K562 (cell line): ENCODE results near the gene MMP24OS. TPM values are rescaled to one million over a fixed set of nuclear protein-coding genes. Genes with fewer than 3 reads are reported as not detected.

Experiments
- ATAC-seq: fragments of 200-7000 bp; cut with Tn5 transposase; 3 replicates; pipeline ENCODE4 v1.9.1; 2020; ENCODE audit warnings: moderate library complexity
- BruUV-seq: library from RNA; stranded (reverse); fragments of 400-500 nt; replicated peaks from 2 replicates; lab custom pipeline; 2021; lab: Mats Ljungman, UMichigan
- CTCF ChIA-PET: fragments of 300-600 bp; formaldehyde crosslinking; extraction: SDS; loops from one replicate; lab custom pipeline; 2021; ENCODE audit warnings: low intra/inter-chr PET ratio; lab: Yijun Ruan, JAX
- POLR2A ChIA-PET: fragments of 300-600, 350-650 bp; sonication (Branson Sonifier 250); formaldehyde crosslinking; extraction: SDS; loops from one replicate; lab custom pipeline; 2021; ENCODE audit warnings: antibody characterized with exemption, inconsistent platforms; lab: Yijun Ruan, JAX
- DNase-seq, 4 experiments: peaks; one replicate each; pipeline versions ENCODE4 v3.0.0 to v3.0.0-alpha.2; 2011 to 2018; ENCODE audit warnings: low spot score in 3 of 4, mixed read lengths in 3 of 4; ENCODE audit errors: extremely low read depth in 1 of 4
- FAIRE-seq: peaks from 2 replicates; lab custom pipeline; 2011; peaks lifted over from hg19 to GRCh38; lab: Jason Lieb, UNC
- H2AFZ ChIP-seq: 2 replicates; pipeline ENCODE4 v1.6.0; 2011; ENCODE audit warnings: low read depth, low read length, control low read depth, inconsistent platforms
- H3K27ac ChIP-seq: fragments of 200-600 bp; 3 replicates; pipeline ENCODE4 v1.8.0; 2011; ENCODE audit warnings: low read depth, mild to moderate bottlenecking, control low read depth, inconsistent platforms, low read length, moderate library complexity, mixed read lengths; ENCODE audit errors: extremely low read depth
- H3K27me3 ChIP-seq, 2 experiments: fragments of 300-600 bp in 1 of 2; 2 replicates in 1 of 2; 3 replicates in 1 of 2; pipeline versions ENCODE4 v1.6.0 to v1.8.0; 2011; ENCODE audit warnings: inconsistent platforms in 2 of 2, low read length in 2 of 2, mild to moderate bottlenecking in 1 of 2, mixed read lengths in 1 of 2, moderate library complexity in 1 of 2; ENCODE audit not compliant: control insufficient read depth in 2 of 2, insufficient read depth in 2 of 2
- H3K36me3 ChIP-seq: fragments of 300-600 bp; 3 replicates; pipeline ENCODE4 v1.8.0; 2011; ENCODE audit warnings: mild to moderate bottlenecking, low read length, inconsistent platforms; ENCODE audit not compliant: control insufficient read depth, insufficient read depth
- H3K4me1 ChIP-seq, 2 experiments: fragments of 200-600 bp in 1 of 2; replicated peaks in 1 of 2; 2 replicates in 1 of 2; 3 replicates in 1 of 2; pipeline versions ENCODE4 v1.5.1 to v1.8.0; 2011; ENCODE audit warnings: inconsistent platforms in 2 of 2, low read length in 2 of 2, mild to moderate bottlenecking in 1 of 2, mixed read lengths in 1 of 2, moderate library complexity in 1 of 2; ENCODE audit not compliant: control insufficient read depth in 2 of 2, insufficient read depth in 2 of 2
- H3K4me2 ChIP-seq: 2 replicates; pipeline ENCODE4 v1.6.1; 2011; ENCODE audit warnings: low read length, control low read depth, inconsistent platforms, mixed read lengths; ENCODE audit not compliant: insufficient read depth
- H3K4me3 ChIP-seq: fragments of 200-600 bp; sonication (generic), shearing (Covaris generic); 2 replicates; pipeline ENCODE4 v1.5.1; 2016; ENCODE audit warnings: control low read depth, inconsistent platforms
- H3K79me2 ChIP-seq: fragments of 200-600 bp; 3 replicates; pipeline ENCODE4 v1.8.0; 2011; ENCODE audit warnings: low read length, inconsistent platforms; ENCODE audit not compliant: control insufficient read depth, insufficient read depth
- H3K9ac ChIP-seq, 2 experiments: 2 replicates each; pipeline versions ENCODE4 v1.6.0 to v1.6.1; 2011; ENCODE audit warnings: low read depth in 2 of 2, low read length in 2 of 2, control low read depth in 1 of 2, inconsistent platforms in 1 of 2, mild to moderate bottlenecking in 1 of 2, mixed read lengths in 1 of 2; ENCODE audit not compliant: insufficient read depth in 1 of 2
- H3K9me1 ChIP-seq: one replicate; pipeline ENCODE4 v1.6.0; 2011; ENCODE audit warnings: inconsistent platforms, mild to moderate bottlenecking, low read length, moderate library complexity; ENCODE audit not compliant: control insufficient read depth, insufficient read depth
- H3K9me3 ChIP-seq: replicated peaks from 2 replicates; pipeline ENCODE4 v1.5.1; 2011; ENCODE audit warnings: low read depth, low read length, inconsistent platforms; ENCODE audit not compliant: control insufficient read depth, insufficient read depth
- H4K20me1 ChIP-seq: replicated peaks from 2 replicates; pipeline ENCODE4 v1.6.1; 2011; ENCODE audit warnings: low read length, inconsistent platforms, mixed read lengths; ENCODE audit not compliant: control insufficient read depth, insufficient read depth
- CHD2 ChIP-seq: IDR thresholded peaks from 2 replicates; pipeline ENCODE4 v1.6.1; 2011; ENCODE audit warnings: low read depth, low read length
- HCFC1 ChIP-seq: IDR thresholded peaks from 2 replicates; pipeline ENCODE4 v1.6.1; 2012; ENCODE audit warnings: low read depth, low read length, improper control_type of control experiment
- WGBS: fragments of 100-300 bp; shearing (Covaris generic); methylation state at CpG from one replicate; pipeline ENCODE4 v1.1.6; 2016; ENCODE audit warnings: low coverage, mixed read lengths; ENCODE audit not compliant: insufficient coverage; ENCODE audit errors: missing lambda C conversion rate; 5-methylcytosine and 5-hydroxymethylcytosine counted together
- in situ Hi-C: fragments of 300-500 bp; cut with MboI; formaldehyde crosslinking; loops from 4 replicates; pipeline ENCODE4 v1.15.0; 2018; ENCODE audit warnings: inconsistent platforms, mixed read lengths
- intact Hi-C: fragments of 100-400 bp; cut with micrococcal nuclease; formaldehyde crosslinking; loops from 2 replicates; pipeline ENCODE4 v1.14.2; 2022
- polyA plus RNA-seq, 8 experiments: library from polyadenylated mRNA; depleted of rRNA in 4 of 8; stranded (reverse) in 5 of 8; unstranded in 3 of 8; fragments of >200 nt; fragmentation: Nextera tagmentation in 2 of 8; fragmentation: Illumina TruSeq in 1 of 8; extraction: Ambion mirVana in 2 of 8; extraction: Trizol in 1 of 8; gene quantifications; 2 replicates each; pipeline versions ENCODE4 v1.2.1 to v1.2.3, GENCODE V29; 2011 to 2014; ENCODE audit warnings: inconsistent platforms in 1 of 8, missing spikeins in 1 of 8
- total RNA-seq, 7 experiments: library from RNA; depleted of rRNA in 6 of 7; stranded (reverse); fragments of >200 nt in 6 of 7; fragmentation: Illumina TruSeq in 2 of 7; extraction: Trizol in 2 of 7; gene quantifications; 2 replicates each; pipeline versions ENCODE4 v1.2.1 to v1.2.3, GENCODE V29; 2011 to 2021; ENCODE audit warnings: low replicate concordance in 1 of 7
- TF ChIP-seq, protein P1 (sequence below), 2 experiments: fragments of 200-800 bp in 1 of 2; sonication (Bioruptor generic) in 1 of 2; sonication (generic) in 1 of 2; formaldehyde crosslinking in 1 of 2; IDR thresholded peaks in 1 of 2; conservative IDR thresholded peaks in 1 of 2; 2 replicates each; pipeline versions ENCODE4 v1.5.0 to v1.6.1; 2016 to 2020; ENCODE audit warnings: missing compliant biosample characterization in 1 of 2, missing genetic modification characterization in 1 of 2, missing genetic modification reagents in 1 of 2
- TF ChIP-seq, protein P2 (sequence below), 2 experiments: fragments of 450-650 bp; formaldehyde crosslinking in 1 of 2; IDR thresholded peaks; 2 replicates each; pipeline versions ENCODE4 v1.4.0 to v1.6.1; 2014 to 2020; ENCODE audit warnings: mild to moderate bottlenecking in 2 of 2, borderline replicate concordance in 1 of 2, low read depth in 1 of 2

MMP24OS gene
- total and polyA plus RNA-seq, 9 of the 15 experiments (the other 6 are each of a cell fraction or from before 2014, with no cell fraction given) = 0.92 to 41.5 (median 11.4) TPM

DNA sequence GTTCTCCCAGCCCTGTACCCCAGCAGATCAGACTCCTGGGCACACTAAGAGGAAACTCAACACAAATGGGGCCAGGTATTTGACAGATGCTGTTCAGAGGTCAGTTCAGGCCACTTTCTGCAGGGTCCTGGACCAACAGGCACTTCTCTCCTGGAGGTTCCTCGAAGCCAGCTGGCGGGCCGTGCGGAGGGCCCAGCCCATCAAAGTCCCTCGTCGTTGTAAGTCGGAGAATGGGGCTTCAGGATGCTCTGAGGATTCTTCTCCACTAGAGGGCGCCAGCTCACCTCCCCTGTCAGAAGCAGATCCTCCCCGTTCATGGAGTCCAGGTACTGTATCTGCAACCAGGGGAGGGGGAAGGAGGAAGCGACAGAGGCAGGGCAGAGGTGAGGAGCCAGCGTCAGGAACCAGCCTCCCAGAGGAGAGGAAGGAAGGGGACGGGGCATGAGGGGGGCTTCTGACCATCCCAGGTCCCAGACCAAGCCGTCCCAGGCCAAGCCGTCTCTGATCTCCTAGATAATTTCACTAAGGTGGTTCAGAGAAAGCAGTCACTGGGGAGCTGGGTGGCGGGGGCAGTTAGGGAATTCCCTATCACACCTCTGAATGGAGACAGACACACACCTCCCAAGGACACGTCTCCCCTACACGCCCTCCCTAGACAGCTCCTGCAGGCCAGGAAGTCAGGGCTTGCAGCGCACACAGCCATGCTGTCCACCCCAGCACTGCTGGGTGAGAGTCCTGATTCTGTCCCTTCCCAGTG, 26.0 kb upstream of the MMP24OS start (continued):
- peak; percentile 23; the same call in 1 of the 2 replicates for TF ChIP-seq HCFC1
- TF ChIP-seq, all 486 proteins: peak for 35

DNA sequence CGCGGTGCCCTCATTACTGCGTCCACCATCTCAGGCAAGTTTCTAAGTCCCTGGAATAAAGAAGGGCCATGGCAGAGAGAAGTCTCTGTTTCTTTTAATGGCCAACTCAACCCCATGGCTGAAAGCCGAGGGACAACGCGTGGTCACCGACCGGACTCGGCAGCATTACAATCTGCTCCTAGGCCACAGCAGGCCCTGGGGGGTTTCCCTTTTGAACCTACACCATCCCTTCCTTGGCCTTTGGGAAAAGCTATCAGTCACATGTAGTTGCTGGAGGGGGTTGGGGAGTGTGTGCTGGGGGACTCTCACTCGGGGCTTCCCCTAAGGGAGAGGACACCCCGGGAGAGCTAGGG, 25.4 kb upstream of the MMP24OS start:
- Histone ChIP-seq H3K9me3 (no peaks in the 10 kb centered on the region), H3K79me2 (no peaks in the 10 kb centered on the region), H3K36me3 (peaks cover 21% of the 10 kb centered on the region; the same call in 1 of the 3 replicates), H3K9ac (no peak overlapping the region), H3K27me3 (no peaks in the 10 kb centered on the region), H3K4me3 (no peak overlapping the region), H3K9me1 (peaks cover 3% of the 10 kb centered on the region), H4K20me1 (0 out of 2 replicates have a peak, but pooled peaks cover 4% of the 10 kb centered on the region), H3K4me1 (peaks cover 17 to 18% of the 10 kb centered on the region in 2 experiments; a peak in 4 of 5 replicates), H2AFZ (no peak overlapping the region), H3K27ac (no peak overlapping the region), H3K4me2 (no peak overlapping the region)
- intact Hi-C loops = no loop called here
- 49% methylated on average over 11 of the region's 11 CpGs for WGBS
- POLR2A ChIA-PET = interaction anchor here (0.7 to 1.8 kb wide), 2 partner anchors 10 to 533 kb away, joined by 4 to 6 read pairs; no protein-coding TSS in a partner anchor
- DNase-seq (no peak), FAIRE-seq (no peak), ATAC-seq (no peak)
- TF ChIP-seq, protein P1, sequence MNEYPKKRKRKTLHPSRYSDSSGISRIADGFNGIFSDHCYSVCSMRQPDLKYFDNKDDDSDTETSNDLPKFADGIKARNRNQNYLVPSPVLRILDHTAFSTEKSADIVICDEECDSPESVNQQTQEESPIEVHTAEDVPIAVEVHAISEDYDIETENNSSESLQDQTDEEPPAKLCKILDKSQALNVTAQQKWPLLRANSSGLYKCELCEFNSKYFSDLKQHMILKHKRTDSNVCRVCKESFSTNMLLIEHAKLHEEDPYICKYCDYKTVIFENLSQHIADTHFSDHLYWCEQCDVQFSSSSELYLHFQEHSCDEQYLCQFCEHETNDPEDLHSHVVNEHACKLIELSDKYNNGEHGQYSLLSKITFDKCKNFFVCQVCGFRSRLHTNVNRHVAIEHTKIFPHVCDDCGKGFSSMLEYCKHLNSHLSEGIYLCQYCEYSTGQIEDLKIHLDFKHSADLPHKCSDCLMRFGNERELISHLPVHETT (CRISPR knock-in tag; conservative IDR thresholded peaks at IDR 0.05 in 1 of 2, IDR thresholded peaks at IDR 0.05 in 1 of 2) = no peak
- no peak for TF ChIP-seq CHD2
- TF ChIP-seq, protein P2, sequence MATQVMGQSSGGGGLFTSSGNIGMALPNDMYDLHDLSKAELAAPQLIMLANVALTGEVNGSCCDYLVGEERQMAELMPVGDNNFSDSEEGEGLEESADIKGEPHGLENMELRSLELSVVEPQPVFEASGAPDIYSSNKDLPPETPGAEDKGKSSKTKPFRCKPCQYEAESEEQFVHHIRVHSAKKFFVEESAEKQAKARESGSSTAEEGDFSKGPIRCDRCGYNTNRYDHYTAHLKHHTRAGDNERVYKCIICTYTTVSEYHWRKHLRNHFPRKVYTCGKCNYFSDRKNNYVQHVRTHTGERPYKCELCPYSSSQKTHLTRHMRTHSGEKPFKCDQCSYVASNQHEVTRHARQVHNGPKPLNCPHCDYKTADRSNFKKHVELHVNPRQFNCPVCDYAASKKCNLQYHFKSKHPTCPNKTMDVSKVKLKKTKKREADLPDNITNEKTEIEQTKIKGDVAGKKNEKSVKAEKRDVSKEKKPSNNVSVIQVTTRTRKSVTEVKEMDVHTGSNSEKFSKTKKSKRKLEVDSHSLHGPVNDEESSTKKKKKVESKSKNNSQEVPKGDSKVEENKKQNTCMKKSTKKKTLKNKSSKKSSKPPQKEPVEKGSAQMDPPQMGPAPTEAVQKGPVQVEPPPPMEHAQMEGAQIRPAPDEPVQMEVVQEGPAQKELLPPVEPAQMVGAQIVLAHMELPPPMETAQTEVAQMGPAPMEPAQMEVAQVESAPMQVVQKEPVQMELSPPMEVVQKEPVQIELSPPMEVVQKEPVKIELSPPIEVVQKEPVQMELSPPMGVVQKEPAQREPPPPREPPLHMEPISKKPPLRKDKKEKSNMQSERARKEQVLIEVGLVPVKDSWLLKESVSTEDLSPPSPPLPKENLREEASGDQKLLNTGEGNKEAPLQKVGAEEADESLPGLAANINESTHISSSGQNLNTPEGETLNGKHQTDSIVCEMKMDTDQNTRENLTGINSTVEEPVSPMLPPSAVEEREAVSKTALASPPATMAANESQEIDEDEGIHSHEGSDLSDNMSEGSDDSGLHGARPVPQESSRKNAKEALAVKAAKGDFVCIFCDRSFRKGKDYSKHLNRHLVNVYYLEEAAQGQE (IDR thresholded peaks at IDR 0.05; ENCODE audit: borderline replicate concordance) = no peak
- TF ChIP-seq, protein P2 (CRISPR knock-in tag; IDR thresholded peaks at IDR 0.05; ENCODE audit: low read depth) = no peak
- BruUV-seq = TSS peak; percentile 45
- in situ Hi-C loops = loop anchor here (25.0 kb wide), 1 partner anchor 134 kb away; the partner anchor contains the start of gene GDF5
- CTCF ChIA-PET = interaction anchor here (0.7 to 2.2 kb wide), 9 partner anchors 26 to 468 kb away, joined by 3 to 12 read pairs (median 3); no protein-coding TSS in a partner anchor
